Measurements from ENCODE around the gene ZNF212. TPM values are rescaled to one million over a fixed set of nuclear protein-coding genes. Genes with fewer than 3 reads are reported as not detected.

Gene ZNF212
- total and polyA plus RNA-seq, 9 of the 15 experiments (the other 6 are each of a cell fraction or from before 2014, with no cell fraction given), result 1.8 to 21.4 (median 7.2) TPM

- TF ChIP-seq AFF4 (CRISPR knock-in tag; IDR thresholded peaks at IDR 0.05) (peak; percentile 88; the same call in 1 of the 2 replicates), POLR2A (conservative IDR thresholded peaks at IDR 0.05) (peak; percentile 92), SIX5 (IDR thresholded peaks at IDR 0.05; ENCODE audit: borderline replicate concordance in 1 of 2, insufficient read depth in 1 of 2, low read depth in 1 of 2, low read length in 2 of 2) (no peak), ARNT (IDR thresholded peaks at IDR 0.05) (no peak), TBP (optimal IDR thresholded peaks at IDR 0.05; ENCODE audit: low read depth, low read length) (peak; percentile 86), SP1 (CRISPR knock-in tag; IDR thresholded peaks at IDR 0.05) (peak; percentile 91), SIN3A (IDR thresholded peaks at IDR 0.05; ENCODE audit: borderline replicate concordance in 2 of 2, control insufficient read depth in 1 of 2, low read depth in 2 of 2, low read length in 2 of 2) (peak; percentile 48 to 92; a peak in 3 of 4 replicates), DMBX1 (CRISPR knock-in tag; IDR thresholded peaks at IDR 0.05; ENCODE audit: borderline replicate concordance) (no peak), FOXK2 (conservative IDR thresholded peaks at IDR 0.05 in 1 of 2, IDR thresholded peaks at IDR 0.05 in 1 of 2; ENCODE audit: low read depth in 2 of 2) (peak; percentile 96 to 97), HDAC8 (tag; IDR thresholded peaks at IDR 0.05) (no peak; the same call in 1 of the 2 replicates), ZNF75A (CRISPR knock-in tag; IDR thresholded peaks at IDR 0.05) (peak; percentile 42; the same call in 1 of the 2 replicates), HMG20B (CRISPR knock-in tag; IDR thresholded peaks at IDR 0.05) (no peak), ZNF586 (CRISPR knock-in tag; conservative IDR thresholded peaks at IDR 0.05) (no peak), CCNT2 (IDR thresholded peaks at IDR 0.05; ENCODE audit: borderline replicate concordance, extremely low read depth, insufficient read length, low read depth, low read length) (peak; percentile 58), MNT (conservative IDR thresholded peaks at IDR 0.05) (peak; percentile 82 to 92), PATZ1 (CRISPR knock-in tag; IDR thresholded peaks at IDR 0.05; ENCODE audit: borderline replicate concordance) (no peak), TARDBP (IDR thresholded peaks at IDR 0.05) (peak; percentile 90), EWSR1 (IDR thresholded peaks at IDR 0.05; ENCODE audit: borderline replicate concordance, low read depth, partially characterized antibody) (no peak), ZNF384 (IDR thresholded peaks at IDR 0.05; ENCODE audit: low read depth, low read length) (peak; percentile 41; the same call in 1 of the 2 replicates)
These were observed 44.0 kb upstream of the ZNF212 start, which contains the start of gene ZNF282 (continued) for GRCh38 chr7:149195180-149196150.

Data from K562 (cell line).